Effector memory CD4-positive, alpha-beta T cell (primary cell): ENCODE measurements around the gene TRIM72.
"Not testable (repeated sequence)": the region's sequence is repeated elsewhere in the genome, so short reads cannot be mapped to it uniquely, and the experiment has no call there.

ENCODE experiments used
- DNase-seq, 3 donors: peaks; one replicate each; pipeline ENCODE4 v3.0.0-alpha.2; 2020
- H3K27ac ChIP-seq: 2 replicates; pipeline ENCODE4 v1.7.0; 2013; ENCODE audit warnings: mild to moderate bottlenecking, low read length, moderate library complexity; ENCODE audit not compliant: insufficient read depth, poor library complexity, severe bottlenecking
- H3K27me3 ChIP-seq: replicated peaks from 2 replicates; pipeline ENCODE4 v1.7.0; 2013; ENCODE audit warnings: mild to moderate bottlenecking, low read length; ENCODE audit not compliant: insufficient read depth, control insufficient read depth, poor library complexity, severe bottlenecking
- H3K36me3 ChIP-seq: 2 replicates; pipeline ENCODE4 v1.7.0; 2013; ENCODE audit warnings: mild to moderate bottlenecking, low read length, moderate library complexity; ENCODE audit not compliant: control insufficient read depth, insufficient read depth
- H3K4me1 ChIP-seq: 2 replicates; pipeline ENCODE4 v1.7.0; 2013; ENCODE audit warnings: low read length, mild to moderate bottlenecking; ENCODE audit not compliant: control insufficient read depth, insufficient read depth, poor library complexity, severe bottlenecking
- H3K4me3 ChIP-seq: 2 replicates; pipeline ENCODE4 v1.7.0; 2013; ENCODE audit warnings: low read length, low read depth, mild to moderate bottlenecking; ENCODE audit not compliant: insufficient read depth, poor library complexity, severe bottlenecking
- H3K9me3 ChIP-seq: 2 replicates; pipeline ENCODE4 v1.7.0; 2013; ENCODE audit warnings: mild to moderate bottlenecking, low read length, moderate library complexity; ENCODE audit not compliant: control insufficient read depth

The TRIM72 gene

GRCh38 chr16:31200111-31200510, 13.8 kb upstream of the TRIM72 start:
- not testable (repeated sequence) for H3K27ac ChIP-seq, H3K27me3 ChIP-seq, H3K9me3 ChIP-seq, H3K4me3 ChIP-seq, DNase-seq
- H3K36me3 ChIP-seq: peaks cover 11% of the 10 kb centered on the region
- peaks cover 34% of the 10 kb centered on the region for H3K4me1 ChIP-seq

- Histone ChIP-seq H3K27ac (peak overlapping the region; percentile 53), H3K36me3 (peaks cover 4% of the 10 kb centered on the region)
These were observed 12.9 kb upstream of the TRIM72 start for GRCh38 chr16:31200821-31201568.

GRCh38 chr16:31201582-31202413, 12.1 kb upstream of the TRIM72 start:
- Histone ChIP-seq H3K27me3 (no peaks in the 10 kb centered on the region), H3K36me3 (no peaks in the 10 kb centered on the region), H3K9me3 (no peaks in the 10 kb centered on the region), H3K27ac (peak overlapping the region; percentile 53), H3K4me1 (peaks cover 34% of the 10 kb centered on the region), H3K4me3 (peak overlapping the region; percentile 87)
- DNase-seq: peak in 2 of 3 donors; percentile 21 to 28

More at GRCh38 chr16:31200821-31201568, 12.9 kb upstream of the TRIM72 start:
- no peaks in the 10 kb centered on the region for H3K9me3 ChIP-seq
- H3K4me3 ChIP-seq: peak overlapping the region; percentile 87
- H3K4me1 ChIP-seq: peaks cover 34% of the 10 kb centered on the region
- H3K27me3 ChIP-seq: no peaks in the 10 kb centered on the region
- peak in 2 of 3 donors; percentile 26 to 31 for DNase-seq

- Histone ChIP-seq H3K27me3 (no peaks in the 10 kb centered on the region), H3K4me1 (peaks cover 34% of the 10 kb centered on the region), H3K9me3 (no peaks in the 10 kb centered on the region), H3K36me3 (no peaks in the 10 kb centered on the region), H3K27ac (peak within 1 kb of the TSS; percentile 53), H3K4me3 (peak within 1 kb of the TSS; percentile 87)
- peak in 2 of 3 donors; percentile 18 to 20 for DNase-seq
These were observed 11.2 kb upstream of the TRIM72 start, which contains the start of gene PYCARD for GRCh38 chr16:31202414-31203375. Gene PYCARD, minus strand, starts transcription at chr16:31202760. Its CDS starts 70 bp downstream, at chr16:31202690.

- no peak overlapping the region for H3K4me3 ChIP-seq
- H3K9me3 ChIP-seq: no peaks in the 10 kb centered on the region
- H3K36me3 ChIP-seq: no peaks in the 10 kb centered on the region
- peaks cover 26% of the 10 kb centered on the region for H3K4me1 ChIP-seq
- no peak for DNase-seq
- H3K27ac ChIP-seq: no peak overlapping the region
- no peaks in the 10 kb centered on the region for H3K27me3 ChIP-seq
These were observed 8.8 kb upstream of the TRIM72 start for GRCh38 chr16:31204871-31205666.

- DNase-seq: no peak
- Histone ChIP-seq H3K4me3 (no peak overlapping the region), H3K36me3 (no peaks in the 10 kb centered on the region), H3K27ac (no peak overlapping the region), H3K27me3 (no peaks in the 10 kb centered on the region), H3K4me1 (peaks cover 9% of the 10 kb centered on the region), H3K9me3 (no peaks in the 10 kb centered on the region)
These were observed 7.1 kb upstream of the TRIM72 start for GRCh38 chr16:31206776-31207175.

- Histone ChIP-seq H3K9me3 (no peaks in the 10 kb centered on the region), H3K27me3 (peaks cover 30% of the 10 kb centered on the region), H3K4me1 (peaks cover 26% of the 10 kb centered on the region), H3K4me3 (no peak overlapping the region), H3K27ac (no peak overlapping the region), H3K36me3 (no peaks in the 10 kb centered on the region)
- no peak for DNase-seq
These were observed 577 bp upstream of the TRIM72 start for GRCh38 chr16:31213342-31213741.

- H3K27me3 ChIP-seq: peaks cover 30% of the 10 kb centered on the region
- no peaks in the 10 kb centered on the region for H3K36me3 ChIP-seq
- peak overlapping the region; percentile 48 for H3K4me3 ChIP-seq
- no peaks in the 10 kb centered on the region for H3K9me3 ChIP-seq
- no peak for DNase-seq
- H3K4me1 ChIP-seq: peaks cover 26% of the 10 kb centered on the region
- no peak overlapping the region for H3K27ac ChIP-seq
These were observed 878 bp downstream of the TRIM72 start for GRCh38 chr16:31214708-31215286.
